ENCODE results near the gene KIAA0040.

DNA sequence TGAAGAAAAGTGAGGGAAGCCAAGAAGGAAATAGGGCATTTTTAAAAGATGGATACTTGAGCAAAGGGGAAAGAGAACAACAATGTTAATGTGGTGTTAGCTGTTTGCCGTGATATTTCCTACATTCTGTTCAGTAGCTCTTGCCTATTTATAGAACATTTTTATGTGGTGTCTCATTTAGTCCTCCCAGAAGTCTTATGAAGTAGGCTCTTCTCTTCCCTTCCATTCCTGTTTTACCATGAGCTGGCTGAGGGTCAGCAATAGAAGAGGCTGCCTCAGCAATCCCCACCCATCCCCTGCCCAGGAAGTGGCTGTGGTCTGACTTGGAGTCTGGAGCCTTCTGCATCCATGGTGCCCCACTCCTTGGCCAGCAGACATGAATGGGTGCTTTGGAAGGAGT is 60.1 kb downstream of the KIAA0040 start:
- TF ChIP-seq, protein P1, sequence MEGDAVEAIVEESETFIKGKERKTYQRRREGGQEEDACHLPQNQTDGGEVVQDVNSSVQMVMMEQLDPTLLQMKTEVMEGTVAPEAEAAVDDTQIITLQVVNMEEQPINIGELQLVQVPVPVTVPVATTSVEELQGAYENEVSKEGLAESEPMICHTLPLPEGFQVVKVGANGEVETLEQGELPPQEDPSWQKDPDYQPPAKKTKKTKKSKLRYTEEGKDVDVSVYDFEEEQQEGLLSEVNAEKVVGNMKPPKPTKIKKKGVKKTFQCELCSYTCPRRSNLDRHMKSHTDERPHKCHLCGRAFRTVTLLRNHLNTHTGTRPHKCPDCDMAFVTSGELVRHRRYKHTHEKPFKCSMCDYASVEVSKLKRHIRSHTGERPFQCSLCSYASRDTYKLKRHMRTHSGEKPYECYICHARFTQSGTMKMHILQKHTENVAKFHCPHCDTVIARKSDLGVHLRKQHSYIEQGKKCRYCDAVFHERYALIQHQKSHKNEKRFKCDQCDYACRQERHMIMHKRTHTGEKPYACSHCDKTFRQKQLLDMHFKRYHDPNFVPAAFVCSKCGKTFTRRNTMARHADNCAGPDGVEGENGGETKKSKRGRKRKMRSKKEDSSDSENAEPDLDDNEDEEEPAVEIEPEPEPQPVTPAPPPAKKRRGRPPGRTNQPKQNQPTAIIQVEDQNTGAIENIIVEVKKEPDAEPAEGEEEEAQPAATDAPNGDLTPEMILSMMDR (IDR thresholded peaks at IDR 0.05), result no peak
- TF ChIP-seq POLR2A (IDR thresholded peaks at IDR 0.05), result no peak
